ENCODE measurements around the gene TAOK3.

GRCh38 chr12:118345355-118345754 lies 27.4 kb downstream of the TAOK3 start:
- TF ChIP-seq, protein P1, sequence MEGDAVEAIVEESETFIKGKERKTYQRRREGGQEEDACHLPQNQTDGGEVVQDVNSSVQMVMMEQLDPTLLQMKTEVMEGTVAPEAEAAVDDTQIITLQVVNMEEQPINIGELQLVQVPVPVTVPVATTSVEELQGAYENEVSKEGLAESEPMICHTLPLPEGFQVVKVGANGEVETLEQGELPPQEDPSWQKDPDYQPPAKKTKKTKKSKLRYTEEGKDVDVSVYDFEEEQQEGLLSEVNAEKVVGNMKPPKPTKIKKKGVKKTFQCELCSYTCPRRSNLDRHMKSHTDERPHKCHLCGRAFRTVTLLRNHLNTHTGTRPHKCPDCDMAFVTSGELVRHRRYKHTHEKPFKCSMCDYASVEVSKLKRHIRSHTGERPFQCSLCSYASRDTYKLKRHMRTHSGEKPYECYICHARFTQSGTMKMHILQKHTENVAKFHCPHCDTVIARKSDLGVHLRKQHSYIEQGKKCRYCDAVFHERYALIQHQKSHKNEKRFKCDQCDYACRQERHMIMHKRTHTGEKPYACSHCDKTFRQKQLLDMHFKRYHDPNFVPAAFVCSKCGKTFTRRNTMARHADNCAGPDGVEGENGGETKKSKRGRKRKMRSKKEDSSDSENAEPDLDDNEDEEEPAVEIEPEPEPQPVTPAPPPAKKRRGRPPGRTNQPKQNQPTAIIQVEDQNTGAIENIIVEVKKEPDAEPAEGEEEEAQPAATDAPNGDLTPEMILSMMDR (IDR thresholded peaks at IDR 0.05), result no peak
- no peak for TF ChIP-seq POLR2A (IDR thresholded peaks at IDR 0.05)
